Measurements from ENCODE around the gene CEBPG.

- TF ChIP-seq, protein P1, sequence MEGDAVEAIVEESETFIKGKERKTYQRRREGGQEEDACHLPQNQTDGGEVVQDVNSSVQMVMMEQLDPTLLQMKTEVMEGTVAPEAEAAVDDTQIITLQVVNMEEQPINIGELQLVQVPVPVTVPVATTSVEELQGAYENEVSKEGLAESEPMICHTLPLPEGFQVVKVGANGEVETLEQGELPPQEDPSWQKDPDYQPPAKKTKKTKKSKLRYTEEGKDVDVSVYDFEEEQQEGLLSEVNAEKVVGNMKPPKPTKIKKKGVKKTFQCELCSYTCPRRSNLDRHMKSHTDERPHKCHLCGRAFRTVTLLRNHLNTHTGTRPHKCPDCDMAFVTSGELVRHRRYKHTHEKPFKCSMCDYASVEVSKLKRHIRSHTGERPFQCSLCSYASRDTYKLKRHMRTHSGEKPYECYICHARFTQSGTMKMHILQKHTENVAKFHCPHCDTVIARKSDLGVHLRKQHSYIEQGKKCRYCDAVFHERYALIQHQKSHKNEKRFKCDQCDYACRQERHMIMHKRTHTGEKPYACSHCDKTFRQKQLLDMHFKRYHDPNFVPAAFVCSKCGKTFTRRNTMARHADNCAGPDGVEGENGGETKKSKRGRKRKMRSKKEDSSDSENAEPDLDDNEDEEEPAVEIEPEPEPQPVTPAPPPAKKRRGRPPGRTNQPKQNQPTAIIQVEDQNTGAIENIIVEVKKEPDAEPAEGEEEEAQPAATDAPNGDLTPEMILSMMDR (IDR thresholded peaks at IDR 0.05; ENCODE audit: low read length), result no peak
- no peak for TF ChIP-seq EZH2phosphoT487 (IDR thresholded peaks at IDR 0.05; ENCODE audit: low read length)
Observed at GRCh38 chr19:33339016-33339984, 34.2 kb upstream of the CEBPG start.

All from MM.1S (cell line).